Suprapubic skin (tissue), 3 donors: ENCODE results near the gene CHD9.

ENCODE experiments used
- CTCF ChIP-seq, 2 donors: fragments of 200-600 bp in 1 of 2; fragments of 450-650 bp in 1 of 2; sonication (generic) in 1 of 2; IDR thresholded peaks; one replicate each; pipeline ENCODE4 v1.5.1; 2016 to 2019; ENCODE audit warnings: antibody characterized with exemption in 2 of 2, mild to moderate bottlenecking in 1 of 2, moderate library complexity in 1 of 2
- POLR2A ChIP-seq, 2 donors: fragments of 450-650 bp; IDR thresholded peaks; one replicate each; pipeline ENCODE4 v1.6.1; 2017; ENCODE audit warnings: antibody characterized with exemption in 2 of 2, mild to moderate bottlenecking in 2 of 2, moderate library complexity in 2 of 2

GRCh38 chr16:53257001-53257400, 202.2 kb downstream of the CHD9 start:
- TF ChIP-seq CTCF (IDR thresholded peaks at IDR 0.05) (no peak), POLR2A (IDR thresholded peaks at IDR 0.05) (no peak)
